AML-193 (cell line): Measurements from ENCODE around the gene CPED1.
"Not testable (repeated sequence)": the region's sequence is repeated elsewhere in the genome, so short reads cannot be mapped to it uniquely, and the experiment has no call there.

Source experiments
- DNase-seq, 2 experiments: peaks; one replicate each; lab custom pipeline; 2025; lab: John Stamatoyannopoulos, UW

Gene CPED1

GRCh38 chr7:121041516-121042148 is 53.1 kb downstream of the CPED1 start:
- no peak for DNase-seq

GRCh38 chr7:121042195-121042594 is 53.7 kb downstream of the CPED1 start:
- no peak for DNase-seq

- no peak for DNase-seq
Measured at GRCh38 chr7:121042899-121043298, 54.4 kb downstream of the CPED1 start.

- no peak for DNase-seq
Measured at GRCh38 chr7:121043314-121044234, 55.1 kb downstream of the CPED1 start.

- no peak for DNase-seq
Measured at GRCh38 chr7:121045090-121045489, 56.6 kb downstream of the CPED1 start.

- DNase-seq = no peak
Measured at GRCh38 chr7:121046009-121046408, 57.5 kb downstream of the CPED1 start.

GRCh38 chr7:121046893-121047468 is 58.5 kb downstream of the CPED1 start:
- no peak for DNase-seq

- DNase-seq = no peak
Measured at GRCh38 chr7:121048195-121048594, 59.7 kb downstream of the CPED1 start.

GRCh38 chr7:121049028-121049791 is 60.7 kb downstream of the CPED1 start:
- DNase-seq = no peak

GRCh38 chr7:121049897-121050296 is 61.4 kb downstream of the CPED1 start:
- no peak for DNase-seq

GRCh38 chr7:121053219-121053618 is 64.7 kb downstream of the CPED1 start:
- no peak for DNase-seq

GRCh38 chr7:121054925-121055324 is 66.4 kb downstream of the CPED1 start:
- no peak for DNase-seq

- DNase-seq = no peak
Measured at GRCh38 chr7:121057878-121058277, 69.4 kb downstream of the CPED1 start.

- no peak for DNase-seq
Measured at GRCh38 chr7:121058975-121059374, 70.5 kb downstream of the CPED1 start.

- DNase-seq = not testable (repeated sequence)
Measured at GRCh38 chr7:121059979-121060509, 71.5 kb downstream of the CPED1 start.

GRCh38 chr7:121061677-121062582 is 73.4 kb downstream of the CPED1 start:
- no peak for DNase-seq

GRCh38 chr7:121062671-121063279 is 74.3 kb downstream of the CPED1 start:
- no peak for DNase-seq

- DNase-seq = not testable (repeated sequence)
Measured at GRCh38 chr7:121067717-121068116, 79.2 kb downstream of the CPED1 start.

- DNase-seq = no peak
Measured at GRCh38 chr7:121069346-121070100, 81.0 kb downstream of the CPED1 start.

- DNase-seq = no peak
Measured at GRCh38 chr7:121071132-121071531, 82.6 kb downstream of the CPED1 start.
